ENCODE data around the gene BCAP31.
A peak's percentile ranks its signal among the peaks of the same experiment; 100 is the strongest.

Gene BCAP31

DNA sequence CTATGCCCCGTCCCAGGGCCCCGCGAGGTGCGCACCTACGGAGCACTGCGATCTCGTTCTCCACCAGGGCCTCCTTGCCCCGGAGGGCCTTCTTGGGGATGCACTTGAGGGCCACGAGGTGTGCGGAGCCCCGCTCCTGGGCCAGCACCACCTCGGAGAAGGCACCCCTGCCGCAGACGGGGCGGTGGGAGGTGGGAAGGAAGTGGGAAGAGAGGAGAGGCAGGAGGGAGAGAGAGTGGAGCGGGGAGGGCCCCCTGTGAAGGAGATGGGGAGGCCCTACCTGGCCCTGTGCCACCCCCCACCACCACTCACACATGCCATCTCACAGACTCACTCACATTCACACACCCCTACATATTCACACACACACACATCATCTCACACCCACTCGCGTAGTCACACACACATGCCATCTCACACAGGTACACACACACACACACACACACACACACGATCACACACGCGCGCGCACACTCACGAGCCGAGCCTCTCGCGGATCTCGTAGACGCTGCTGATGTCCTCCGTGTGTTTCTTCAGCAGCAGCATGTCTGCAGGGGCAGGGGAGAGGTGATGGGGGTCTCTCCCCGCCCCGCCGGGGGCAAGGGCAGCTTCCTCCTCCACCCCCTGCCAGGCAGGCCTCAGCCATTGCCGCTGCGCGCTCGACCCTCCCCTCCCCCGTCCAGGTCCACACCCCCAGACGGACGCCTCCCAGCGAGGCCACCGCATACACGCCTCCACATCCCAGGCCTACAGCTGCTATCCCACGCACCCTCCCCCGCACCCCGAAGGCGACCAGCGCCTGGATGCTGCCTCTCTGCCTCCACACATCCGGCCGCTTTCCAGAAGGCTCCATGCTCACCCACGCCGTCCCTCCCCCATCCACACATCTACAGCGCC is 51.4 kb downstream of the BCAP31 start:
- no peak for DNase-seq

DNA sequence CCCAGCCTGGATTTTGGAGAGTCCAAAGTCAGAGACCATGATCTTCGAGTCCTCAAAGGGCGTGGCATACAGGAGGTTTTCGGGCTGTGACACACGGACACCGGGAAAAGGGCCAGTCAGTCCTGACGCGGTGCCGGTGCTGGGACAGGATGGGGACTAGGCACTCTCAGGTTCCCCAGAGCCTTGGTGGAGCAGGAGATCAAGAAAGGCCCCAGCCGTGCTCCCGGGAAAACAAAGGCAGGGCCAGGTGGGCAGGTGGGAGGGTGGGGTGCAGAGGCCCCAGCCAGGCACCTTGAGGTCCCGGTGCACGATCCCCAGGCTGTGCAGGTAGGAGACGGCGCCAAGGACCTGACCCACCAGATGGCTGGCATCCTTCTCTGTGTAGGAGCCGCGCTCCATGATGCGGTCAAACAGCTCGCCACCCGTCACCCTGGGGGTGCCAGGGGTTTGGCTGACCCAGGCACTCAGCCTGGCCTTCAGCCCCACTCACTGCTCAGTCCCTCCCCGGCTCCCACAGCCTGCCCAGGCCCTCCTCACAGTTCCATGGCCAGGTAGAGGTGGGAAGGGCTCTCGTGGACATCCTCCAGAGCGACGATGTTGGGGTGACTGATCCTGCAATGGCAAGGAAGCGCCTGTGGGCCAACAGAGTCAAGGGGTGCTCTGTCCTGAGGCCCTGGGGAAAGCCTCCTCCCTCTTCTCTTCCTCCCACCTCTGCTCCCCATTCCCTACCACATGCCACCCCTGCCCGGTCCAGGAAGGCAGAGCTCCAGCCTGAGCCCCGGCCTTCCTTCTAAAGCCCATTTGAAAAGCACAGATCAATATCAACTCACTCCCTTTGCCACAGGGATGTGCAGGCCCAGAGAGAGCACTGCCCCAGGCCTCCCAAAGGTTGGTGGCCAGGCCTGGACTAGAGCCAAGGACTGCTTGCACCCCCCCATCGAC is 52.3 kb downstream of the BCAP31 start:
- DNase-seq: no peak

DNA sequence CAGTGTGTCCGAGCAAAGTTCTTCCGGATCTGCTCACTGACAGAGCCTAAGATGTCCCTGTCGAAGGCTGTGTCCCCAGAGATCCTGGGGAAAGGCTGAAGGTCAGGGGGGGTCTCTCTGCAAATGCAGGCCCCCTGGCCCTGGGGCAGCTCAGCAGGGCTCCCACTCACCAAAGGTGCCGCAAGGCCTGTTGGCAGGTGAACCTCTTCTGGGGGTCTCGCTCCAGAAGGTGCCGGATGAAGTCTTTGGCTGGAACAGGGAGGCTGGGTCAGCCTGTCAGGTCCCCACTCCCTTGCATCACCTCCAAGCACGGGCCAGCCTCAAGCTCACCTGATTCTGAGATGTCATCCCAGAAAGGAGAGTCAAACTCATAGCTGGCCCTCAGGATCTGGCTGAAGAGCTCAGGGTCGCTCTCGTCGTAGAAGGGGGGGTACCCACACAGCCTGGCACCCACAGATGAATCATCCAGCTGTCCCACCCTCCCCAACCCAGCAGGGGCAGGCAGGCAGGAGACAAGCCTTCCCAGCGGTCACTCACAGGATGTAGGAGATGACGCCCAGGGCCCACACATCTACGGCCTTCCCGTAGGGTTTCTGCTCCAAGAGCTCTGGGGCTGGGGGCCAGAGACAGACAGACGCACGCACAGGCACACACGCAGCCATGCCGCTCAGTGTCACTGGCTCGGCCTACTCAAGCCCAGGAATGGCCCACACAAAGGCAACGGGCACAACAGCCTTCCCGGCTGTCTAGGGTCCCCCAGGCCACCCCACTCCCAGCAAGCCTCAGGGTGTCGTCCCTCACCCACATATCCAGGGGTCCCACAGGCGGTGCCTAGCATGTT is 53.2 kb downstream of the BCAP31 start:
- DNase-seq: no peak

DNA sequence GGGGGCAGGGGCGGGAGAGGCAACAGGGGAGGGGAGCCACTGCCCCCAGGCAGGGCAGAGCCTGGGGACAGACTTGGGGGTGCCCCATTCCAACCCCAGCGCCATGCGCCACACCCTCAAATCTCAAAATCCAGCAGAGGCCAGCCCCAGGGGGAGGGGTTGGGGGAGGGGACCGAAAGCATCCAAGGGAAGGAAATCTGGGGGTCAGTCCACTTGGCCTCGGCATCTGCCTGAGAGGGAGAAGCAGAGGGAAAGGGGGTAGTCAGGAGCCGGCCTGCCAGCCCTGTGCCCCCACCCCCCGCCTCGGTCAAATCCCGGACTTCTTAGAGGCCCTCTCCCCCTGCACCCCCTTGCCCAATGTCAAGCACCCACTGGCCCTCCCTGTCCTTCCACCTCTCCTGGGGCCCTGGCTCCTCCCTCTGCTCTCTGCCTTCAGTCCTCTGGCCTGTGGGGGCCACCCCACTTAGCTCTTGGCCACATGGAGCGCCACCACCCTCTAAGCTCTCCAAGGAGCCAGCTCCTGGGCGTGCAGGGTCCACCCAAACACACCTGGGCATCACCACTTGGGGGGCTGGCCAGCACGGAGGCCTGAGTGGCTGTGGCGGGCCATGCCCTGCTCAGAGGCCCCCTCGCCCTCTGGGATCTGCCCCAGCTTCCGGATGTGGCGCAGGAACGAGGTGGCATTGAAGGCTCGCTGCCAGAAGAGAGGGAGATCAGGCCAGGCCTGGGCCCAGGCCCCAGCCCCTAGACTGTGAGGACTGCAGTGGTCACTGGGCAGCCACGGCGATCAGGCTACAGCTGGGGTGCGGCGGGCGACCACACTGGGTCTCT is 54.1 kb downstream of the BCAP31 start:
- DNase-seq: no peak

DNA sequence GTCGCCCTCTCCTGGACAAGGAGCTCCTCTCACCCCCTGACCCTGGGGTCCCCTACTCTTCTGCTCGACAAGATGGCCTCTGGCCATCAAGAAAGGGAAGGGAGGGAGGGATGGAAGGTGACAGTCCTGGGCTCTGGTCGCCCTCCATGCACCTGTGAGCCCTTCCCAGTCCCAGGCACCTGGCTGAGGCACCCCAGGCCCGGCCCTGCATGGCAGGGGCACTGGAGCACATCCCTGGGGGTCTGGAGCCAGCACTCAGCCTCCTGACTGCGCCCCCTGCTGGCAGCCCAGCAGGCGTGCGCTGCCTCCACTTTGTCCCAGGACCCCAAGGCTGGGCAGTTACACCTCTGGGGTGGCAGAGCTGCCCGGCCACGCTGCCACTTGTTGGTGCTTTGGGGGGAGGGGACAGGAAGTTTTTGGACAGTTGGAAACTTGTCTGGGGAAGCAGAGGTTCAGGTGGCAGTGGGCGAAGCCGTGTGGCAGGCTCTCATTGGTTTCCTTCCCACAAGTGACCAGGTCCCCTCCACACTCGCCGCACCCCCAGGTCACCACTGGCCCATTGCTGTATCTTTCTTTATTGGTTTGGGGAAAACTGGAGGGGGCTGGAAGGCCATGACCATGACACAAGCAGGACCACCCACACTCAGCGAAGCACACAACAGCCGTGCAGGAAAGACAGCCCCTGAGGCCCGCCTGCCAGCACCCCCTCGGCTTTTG is 54.9 kb downstream of the BCAP31 start:
- no peak for DNase-seq

DNA sequence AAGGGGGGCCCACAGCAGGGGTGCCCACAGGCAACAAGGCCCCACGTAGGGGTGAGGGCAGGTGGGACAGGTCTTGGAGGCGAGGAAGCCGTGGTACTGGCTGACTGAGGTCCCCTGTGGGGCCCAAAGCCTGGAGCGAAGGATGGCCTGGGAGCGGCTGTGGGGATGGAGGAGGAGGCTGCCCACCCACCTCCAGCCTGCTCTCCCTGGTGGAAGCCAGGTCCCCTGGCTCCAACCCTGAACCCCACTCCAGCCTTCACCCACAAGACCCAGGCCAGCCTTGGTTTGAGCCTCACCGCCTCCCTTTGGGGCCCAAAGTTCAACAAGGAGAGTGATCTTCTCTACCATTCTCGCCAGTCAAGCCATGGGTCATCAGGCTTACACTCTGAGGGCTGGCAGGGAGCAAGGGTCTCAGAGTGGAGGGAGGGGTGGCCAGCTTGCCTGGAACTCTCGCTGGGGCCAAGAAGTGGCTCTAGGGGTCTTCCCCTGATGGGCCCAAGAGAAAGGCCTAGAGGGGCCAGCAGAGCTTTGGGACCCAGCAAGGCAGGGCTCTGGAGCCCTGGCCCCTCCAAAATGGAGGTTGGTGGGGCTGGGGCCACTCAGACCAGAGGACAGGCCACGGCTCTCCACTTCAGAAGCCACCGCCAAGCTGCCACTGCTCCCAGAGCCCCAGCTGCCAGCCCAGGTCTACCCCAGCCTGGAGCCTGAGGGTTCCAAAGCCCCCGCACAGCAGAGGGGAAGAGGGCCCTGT is 55.6 kb downstream of the BCAP31 start:
- no peak for DNase-seq

DNA sequence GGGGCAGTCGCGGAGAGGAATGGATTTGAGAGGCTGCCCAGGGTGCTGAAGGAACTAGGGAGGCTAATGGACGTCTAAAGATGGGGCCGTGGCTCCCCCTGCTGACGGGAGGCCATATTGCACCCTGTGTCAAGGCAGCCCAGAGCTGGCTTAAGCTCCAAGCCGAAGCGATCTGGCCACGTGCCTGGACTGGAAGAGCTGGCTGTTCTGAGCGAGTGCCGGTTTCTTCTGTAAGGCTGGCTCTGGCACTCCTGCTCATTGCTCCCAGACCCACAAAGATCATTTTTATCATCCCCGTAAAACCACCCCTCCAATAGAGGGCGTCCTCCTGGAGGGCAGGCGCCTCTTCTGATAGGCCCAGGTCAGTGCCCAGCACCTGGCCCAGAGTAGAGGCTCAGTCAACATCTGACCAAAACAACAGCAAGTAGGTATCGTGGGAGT is 56.2 kb downstream of the BCAP31 start:
- peak; percentile 61 to 85 for DNase-seq

DNA sequence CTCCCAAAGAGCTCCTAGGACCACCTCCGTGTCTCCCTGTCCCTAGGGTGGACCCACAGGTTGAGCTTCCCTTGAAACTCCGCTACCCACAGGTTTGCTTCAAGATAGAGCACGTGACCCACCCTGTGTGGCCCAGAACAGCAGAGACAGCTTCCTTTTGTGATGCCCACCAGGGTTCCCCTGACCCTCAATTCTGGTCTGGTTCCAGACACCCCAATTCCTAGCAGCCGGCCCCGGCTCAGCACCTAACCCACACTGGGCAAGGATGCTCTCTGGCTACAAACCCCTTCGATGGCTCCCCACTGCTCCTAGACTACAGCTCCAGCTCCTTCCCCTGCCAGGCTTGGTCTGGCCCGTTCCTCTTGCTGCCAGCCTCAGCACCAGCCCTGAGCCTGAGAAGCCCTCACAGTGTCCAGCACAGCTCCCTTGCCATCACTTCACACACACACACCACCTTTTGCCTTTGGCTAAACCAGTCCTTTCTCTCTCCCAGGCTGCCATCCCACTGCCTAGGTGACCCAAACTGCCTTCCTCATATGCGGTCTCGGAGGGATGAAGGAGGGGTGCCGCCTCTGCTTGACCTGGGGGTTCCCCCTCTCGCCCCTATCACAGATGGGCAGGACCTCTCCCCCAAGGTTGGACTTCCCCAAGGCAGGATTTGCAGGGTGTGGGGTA is 56.8 kb downstream of the BCAP31 start:
- no peak for DNase-seq

DNA sequence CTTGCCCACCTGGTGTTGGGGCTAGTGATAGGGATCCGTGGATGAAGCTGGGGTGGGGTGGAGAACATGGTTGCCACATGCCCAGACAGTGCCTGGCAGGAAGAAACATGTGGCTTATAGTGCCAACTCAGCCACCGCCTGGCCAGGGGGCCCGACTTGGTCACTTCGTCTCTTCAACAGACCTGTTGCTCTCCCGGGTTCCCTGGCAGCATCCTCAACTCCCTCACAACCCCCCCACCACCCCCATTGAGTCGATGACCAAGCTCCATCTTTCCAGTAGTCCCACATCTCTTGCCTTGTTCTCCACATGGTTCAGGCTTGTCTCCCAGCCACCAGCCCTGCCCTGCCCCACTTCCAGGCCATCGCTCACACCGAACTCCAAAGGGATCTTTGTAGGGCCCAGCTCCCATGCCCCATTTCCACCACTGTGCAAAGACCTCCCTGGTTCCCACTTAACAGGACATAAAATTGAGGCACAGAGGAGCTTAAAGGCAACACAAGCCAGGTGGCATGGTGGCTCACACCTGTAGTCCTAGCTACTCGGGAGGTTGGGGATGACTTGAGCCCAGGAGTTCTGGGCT is 58.4 kb downstream of the BCAP31 start:
- no peak for DNase-seq

DNA sequence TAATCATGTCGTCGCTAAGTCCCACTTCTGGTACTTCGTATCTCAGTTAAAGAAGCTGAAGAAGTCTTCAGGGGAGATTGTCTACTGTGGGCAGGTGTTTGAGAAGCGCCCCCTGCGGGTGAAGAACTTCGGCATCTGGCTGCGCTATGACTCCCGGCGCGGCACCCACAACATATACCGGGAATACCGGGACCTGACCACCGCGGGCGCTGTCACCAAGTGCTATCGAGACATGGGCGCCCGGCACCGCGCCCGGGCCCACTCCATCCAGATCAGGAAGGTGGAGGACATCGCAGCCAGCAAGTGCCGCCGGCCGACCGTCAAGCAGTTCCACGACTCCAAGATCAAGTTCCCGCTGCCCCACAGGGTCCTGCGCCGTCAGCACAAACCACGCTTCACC is 61.9 kb downstream of the BCAP31 start:
- no peak for DNase-seq

DNA sequence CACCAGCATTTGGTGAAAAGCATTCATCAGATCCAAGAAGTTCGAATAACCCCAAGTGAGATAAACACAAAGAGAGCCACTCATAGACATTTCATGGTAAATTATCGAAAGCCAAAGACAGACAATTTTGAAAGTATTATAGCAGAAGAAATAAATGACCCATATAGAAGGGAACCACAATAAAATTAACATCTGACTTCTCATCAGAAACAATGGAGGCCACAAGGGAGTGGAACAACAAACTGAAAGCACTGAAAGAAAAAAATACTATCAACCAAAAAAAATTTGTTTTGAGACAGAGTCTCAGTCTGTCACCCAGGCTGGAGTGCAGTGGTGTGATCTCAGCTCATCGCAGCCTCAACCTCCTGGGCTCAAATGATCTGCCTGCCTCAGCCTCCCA is 64.9 kb downstream of the BCAP31 start:
- DNase-seq: no peak

DNA sequence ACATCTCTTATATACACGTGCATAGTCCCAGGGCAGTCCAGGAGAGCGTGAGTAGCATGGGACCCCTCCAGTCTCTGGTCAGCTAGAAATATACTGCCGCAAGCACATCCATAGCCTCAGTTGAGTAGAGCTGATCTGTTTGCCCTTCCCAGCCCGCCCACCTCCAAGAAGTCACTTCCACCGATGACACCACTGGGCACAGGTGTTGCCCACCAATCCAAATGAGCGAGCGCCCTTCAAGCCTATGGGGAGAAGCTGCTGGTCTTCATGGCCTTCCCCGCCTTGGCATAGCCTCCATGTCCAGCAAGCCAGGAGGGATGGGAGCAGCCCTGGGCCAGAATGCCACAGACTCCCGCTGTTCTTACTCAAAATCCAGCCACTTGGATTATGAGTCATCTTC is 67.0 kb downstream of the BCAP31 start:
- no peak for DNase-seq

DNA sequence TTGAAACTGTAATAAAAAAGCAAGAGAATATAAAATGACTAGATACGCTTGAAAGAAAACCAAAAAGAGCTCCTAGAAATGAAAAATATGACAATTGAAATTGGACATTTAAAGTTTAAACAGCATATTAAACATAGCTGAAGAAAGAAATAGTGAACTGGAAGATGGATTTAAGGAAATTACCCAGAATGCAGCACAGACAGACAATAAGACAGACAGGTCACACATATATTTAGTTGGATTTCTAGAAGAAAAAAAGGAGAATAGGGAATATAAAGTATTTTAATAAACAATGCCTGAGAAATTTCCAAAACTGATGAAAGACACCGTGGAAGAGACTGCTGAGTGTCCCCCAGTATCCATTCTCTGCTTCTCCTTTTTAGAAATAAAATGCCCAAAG is 70.6 kb downstream of the BCAP31 start:
- no peak for DNase-seq

DNA sequence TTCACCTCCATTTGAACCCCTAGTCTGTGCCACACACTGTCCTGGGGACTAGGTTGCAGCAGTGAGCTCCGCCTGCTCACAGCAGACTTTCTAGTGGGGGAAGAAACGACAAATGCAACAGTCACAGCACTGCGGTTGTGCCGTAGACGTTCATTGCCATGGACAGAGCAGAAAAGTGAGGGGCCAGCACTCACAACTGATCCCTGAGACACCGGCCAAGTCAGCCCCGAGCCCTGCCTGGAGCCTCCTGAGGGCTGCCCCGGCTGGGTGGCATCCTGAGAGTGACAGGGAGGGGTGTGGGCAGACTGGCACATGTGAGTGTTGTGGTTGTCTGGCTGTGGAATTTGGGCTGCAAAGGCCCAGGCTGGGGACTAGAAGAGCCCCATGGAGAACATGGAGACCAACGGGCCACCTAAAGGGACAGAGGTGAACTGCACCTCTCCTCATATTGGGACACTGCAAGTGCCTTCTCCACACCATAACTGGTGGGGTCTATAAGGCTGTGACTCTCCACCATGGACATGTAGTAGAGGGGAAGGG is 72.6 kb downstream of the BCAP31 start:
- DNase-seq: no peak

DNA sequence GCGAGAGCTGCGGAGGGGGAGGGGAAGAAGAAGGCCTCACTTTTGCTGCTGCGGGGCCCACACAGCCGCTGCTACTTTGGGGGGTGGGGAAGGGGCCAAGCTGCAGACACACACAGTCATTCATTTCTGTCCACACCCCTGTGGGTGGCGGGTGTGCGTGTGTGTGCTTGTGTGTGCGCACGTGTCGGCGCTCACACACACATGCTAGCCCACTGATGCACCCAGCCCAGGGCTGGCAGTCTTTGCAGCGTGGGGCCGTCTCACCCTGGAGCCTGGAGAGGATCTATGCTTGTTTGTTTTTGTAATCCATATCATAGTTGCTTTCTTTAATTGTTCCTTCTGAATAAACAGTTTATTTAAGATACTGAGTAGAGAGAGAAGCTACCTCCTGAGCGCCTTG is 73.2 kb downstream of the BCAP31 start:
- no peak for DNase-seq
